IMR-90 (cell line): ENCODE measurements around the gene CKB. TPM values are rescaled to one million over a fixed set of nuclear protein-coding genes. Genes with fewer than 3 reads are reported as not detected.

Source experiments
- ATAC-seq: fragments of 200-7000 bp; cut with Tn5 transposase; 2 replicates; pipeline ENCODE4 v1.9.1; 2020; ENCODE audit warnings: low read depth, mild to moderate bottlenecking, moderate library complexity
- BruUV-seq: library from RNA; stranded (reverse); fragments of 400-500 nt; replicated peaks from 2 replicates; lab custom pipeline; 2021; lab: Mats Ljungman, UMichigan
- CTCF ChIA-PET: fragments of 300-600 bp; formaldehyde crosslinking; extraction: SDS; loops from one replicate; lab custom pipeline; 2021; ENCODE audit warnings: antibody characterized with exemption; lab: Yijun Ruan, JAX
- POLR2A ChIA-PET: fragments of 300-600 bp; sonication (Branson Sonifier 250); formaldehyde crosslinking; loops from one replicate; lab custom pipeline; 2022; ENCODE audit warnings: antibody characterized with exemption; ENCODE audit not compliant: unreplicated experiment; lab: Charles Lee
- DNase-seq: peaks from one replicate; pipeline ENCODE4 v3.0.0; 2013
- H2AFZ ChIP-seq: replicated peaks from 2 replicates; pipeline ENCODE3; 2013; ENCODE audit warnings: low read length, mild to moderate bottlenecking; ENCODE audit not compliant: poor library complexity
- H2AK5ac ChIP-seq: 2 replicates; pipeline ENCODE4 v1.6.1; 2013; ENCODE audit warnings: low read depth, low read length, inconsistent platforms
- H2AK9ac ChIP-seq: replicated peaks from 2 replicates; pipeline ENCODE3; 2013; ENCODE audit warnings: mild to moderate bottlenecking, low read depth, low read length, moderate library complexity; ENCODE audit not compliant: poor library complexity
- H2BK120ac ChIP-seq: 2 replicates; pipeline ENCODE4 v1.6.1; 2013; ENCODE audit warnings: low read depth, low read length, inconsistent platforms
- H2BK15ac ChIP-seq: 3 replicates; pipeline ENCODE4 v1.6.1; 2013; ENCODE audit warnings: low read depth, low read length, inconsistent platforms
- H2BK20ac ChIP-seq: 2 replicates; pipeline ENCODE4 v1.6.1; 2013; ENCODE audit warnings: low read depth, mild to moderate bottlenecking, inconsistent platforms, low read length, moderate library complexity
- H2BK5ac ChIP-seq: 2 replicates; pipeline ENCODE4 v1.6.1; 2013; ENCODE audit warnings: mild to moderate bottlenecking, low read depth, low read length, inconsistent platforms; ENCODE audit not compliant: poor library complexity, severe bottlenecking
- H3K14ac ChIP-seq: replicated peaks from 2 replicates; pipeline ENCODE4 v1.6.1; 2013; ENCODE audit warnings: low read depth, low read length, inconsistent platforms
- H3K18ac ChIP-seq: 2 replicates; pipeline ENCODE4 v1.6.1; 2013; ENCODE audit warnings: low read depth, low read length, control low read depth
- H3K23ac ChIP-seq: 2 replicates; pipeline ENCODE4 v1.6.1; 2013; ENCODE audit warnings: low read depth, low read length, inconsistent platforms
- H3K27ac ChIP-seq: 2 replicates; pipeline ENCODE4 v1.5.1; 2013; ENCODE audit warnings: mild to moderate bottlenecking, control low read depth, low read length; ENCODE audit not compliant: insufficient read depth
- H3K27me3 ChIP-seq: 2 replicates; pipeline ENCODE4 v1.6.1; 2013; ENCODE audit warnings: low read length; ENCODE audit not compliant: control insufficient read depth, insufficient read depth
- H3K36me3 ChIP-seq: 2 replicates; pipeline ENCODE4 v1.6.1; 2013; ENCODE audit warnings: low read length, mixed read lengths; ENCODE audit not compliant: control insufficient read depth, insufficient read depth
- H3K4ac ChIP-seq: 2 replicates; pipeline ENCODE4 v1.6.1; 2013; ENCODE audit warnings: low read depth, low read length, inconsistent platforms
- H3K4me1 ChIP-seq: 2 replicates; pipeline ENCODE4 v1.6.1; 2013; ENCODE audit warnings: low read length, mixed read lengths; ENCODE audit not compliant: control insufficient read depth, insufficient read depth
- H3K4me2 ChIP-seq: 2 replicates; pipeline ENCODE4 v1.6.1; 2013; ENCODE audit warnings: low read depth, mild to moderate bottlenecking, control low read depth, low read length, moderate library complexity
- H3K4me3 ChIP-seq: 2 replicates; pipeline ENCODE4 v1.5.1; 2013; ENCODE audit warnings: low read depth, mild to moderate bottlenecking, control low read depth, low read length, moderate library complexity; ENCODE audit not compliant: insufficient read depth
- H3K56ac ChIP-seq: 2 replicates; pipeline ENCODE4 v1.6.1; 2013; ENCODE audit warnings: low read length, inconsistent platforms; ENCODE audit not compliant: insufficient read depth; ENCODE audit errors: extremely low read depth
- H3K79me1 ChIP-seq, 2 experiments: 2 replicates each; pipeline ENCODE4 v1.6.1; 2013; ENCODE audit warnings: low read length in 2 of 2, inconsistent platforms in 1 of 2, low read depth in 1 of 2
- H3K9ac ChIP-seq: 2 replicates; pipeline ENCODE4 v1.6.1; 2013; ENCODE audit warnings: low read depth, low read length, control low read depth
- H3K9me1 ChIP-seq: 2 replicates; pipeline ENCODE4 v1.6.1; 2013; ENCODE audit warnings: low read length, inconsistent platforms; ENCODE audit not compliant: insufficient read depth
- H3K9me3 ChIP-seq: 2 replicates; pipeline ENCODE4 v1.6.1; 2013; ENCODE audit warnings: low read length; ENCODE audit not compliant: control insufficient read depth, insufficient read depth
- H4K20me1 ChIP-seq: 2 replicates; pipeline ENCODE4 v1.6.1; 2013; ENCODE audit warnings: low read length, inconsistent platforms; ENCODE audit not compliant: insufficient read depth
- H4K5ac ChIP-seq: 2 replicates; pipeline ENCODE4 v1.6.1; 2013; ENCODE audit warnings: mild to moderate bottlenecking, low read depth, low read length, control low read depth
- H4K8ac ChIP-seq, 2 experiments: 2 replicates each; pipeline ENCODE4 v1.6.1; 2013; ENCODE audit warnings: low read depth in 2 of 2, low read length in 2 of 2, control low read depth in 1 of 2, inconsistent platforms in 1 of 2
- H4K91ac ChIP-seq: 2 replicates; pipeline ENCODE4 v1.6.1; 2013; ENCODE audit warnings: low read depth, low read length, inconsistent platforms; ENCODE audit not compliant: insufficient read depth
- MAFK ChIP-seq: IDR thresholded peaks from 2 replicates; pipeline ENCODE4 v1.6.1; 2012; ENCODE audit warnings: low read depth, low read length, improper control_type of control experiment
- WGBS, 2 experiments: methylation state at CpG; one replicate each; pipeline versions ENCODE4 v1.1.5 to v1.1.7; 2013; ENCODE audit warnings: missing lambda C conversion rate in 2 of 2; ENCODE audit not compliant: insufficient read length in 1 of 2; ENCODE audit errors: extremely low coverage in 2 of 2; 5-methylcytosine and 5-hydroxymethylcytosine counted together
- dilution Hi-C: fragments of 300-500 bp; cut with HindIII; formaldehyde crosslinking; loops from one replicate; pipeline ENCODE4 v1.14.3; 2018; ENCODE audit warnings: low sequenced_read_pairs; ENCODE audit not compliant: unreplicated experiment
- in situ Hi-C: fragments of 300-500 bp; cut with MboI; formaldehyde crosslinking; loops from 3 replicates; pipeline ENCODE4 v1.14.3; 2019; ENCODE audit warnings: low sequenced_read_pairs, inconsistent platforms, mixed read lengths
- intact Hi-C: fragments of 100-400 bp; cut with micrococcal nuclease; formaldehyde crosslinking; loops from 2 replicates; pipeline ENCODE4 v1.10.0; 2022
- polyA plus RNA-seq, 3 experiments: library from polyadenylated mRNA; depleted of rRNA; stranded (reverse); fragments of >200 nt; gene quantifications; 2 replicates each; pipeline ENCODE4 v1.2.3, GENCODE V29; 2012; ENCODE audit warnings: low replicate concordance in 1 of 3
- total RNA-seq: library from RNA; depleted of rRNA; stranded (reverse); fragments of >200 nt; gene quantifications from 2 replicates; pipeline ENCODE4 v1.2.3, GENCODE V29; 2012

The CKB gene
- total and polyA plus RNA-seq, 2 of the 4 experiments (the other 2 are of a cell fraction), result 17.7 to 82.6 TPM

DNA sequence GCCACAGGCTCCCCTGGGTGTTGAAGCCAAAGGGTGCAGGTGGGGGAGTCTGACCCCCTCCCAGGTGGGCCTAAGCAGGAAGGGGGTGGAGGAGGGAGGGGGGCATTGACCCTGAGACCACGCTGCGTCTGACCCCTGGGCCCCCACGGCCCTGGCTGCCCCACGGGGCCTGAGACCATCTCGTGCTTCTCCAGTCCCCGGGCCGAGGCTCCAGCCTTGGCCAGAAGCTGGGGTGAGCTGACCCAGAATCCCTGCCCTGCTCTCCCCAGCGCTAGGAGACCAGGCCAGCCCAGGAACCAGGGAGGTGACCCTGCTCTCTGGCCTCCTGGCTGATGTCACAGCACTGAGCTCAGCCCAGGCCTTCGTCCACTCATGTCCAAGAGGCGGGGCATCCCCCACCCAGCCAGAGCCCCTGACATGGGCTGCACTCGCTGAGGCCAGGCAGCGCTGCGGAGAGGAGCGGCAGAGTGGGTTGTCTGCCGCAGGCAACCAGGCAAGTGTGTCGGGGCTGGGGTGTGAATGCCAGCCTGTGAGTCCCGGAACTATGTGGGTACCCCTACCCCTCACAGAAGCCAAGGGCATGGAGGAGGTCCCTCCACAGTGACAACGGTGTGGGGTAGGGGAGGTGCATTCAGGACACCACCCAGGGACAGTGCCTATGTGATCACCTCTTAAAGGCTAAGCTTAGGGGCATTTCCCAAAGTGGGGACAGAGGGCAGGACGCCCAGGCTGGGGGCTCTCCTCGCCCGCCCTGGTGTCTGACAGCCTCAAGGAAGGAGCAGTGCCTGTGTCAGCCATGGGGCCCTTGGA is 12.7 kb upstream of the CKB start:
- Histone ChIP-seq H3K36me3 (peaks cover 12% of the 10 kb centered on the region; the same call in 1 of the 2 replicates), H3K79me1 (peaks cover 0 to 23% of the 10 kb centered on the region in 2 experiments; a peak in 3 of 4 replicates), H3K27me3 (no peaks in the 10 kb centered on the region), H4K91ac (no peak overlapping the region), H3K4me3 (no peak overlapping the region), H3K56ac (no peak overlapping the region), H3K18ac (no peak overlapping the region), H3K4me1 (peaks cover 5% of the 10 kb centered on the region), H2AK5ac (no peak overlapping the region), H4K8ac (no peak overlapping the region), H2BK5ac (no peak overlapping the region), H2BK20ac (no peak overlapping the region), H3K27ac (no peak overlapping the region), H3K9ac (no peak overlapping the region), H2BK15ac (no peak overlapping the region), H2AFZ (no peak overlapping the region), H3K14ac (no peak overlapping the region), H3K23ac (no peak overlapping the region), H3K4me2 (no peak overlapping the region), H2BK120ac (no peak overlapping the region), H4K5ac (no peak overlapping the region), H3K4ac (no peak overlapping the region), H3K9me1 (peaks cover 3% of the 10 kb centered on the region; the same call in 1 of the 2 replicates), H4K20me1 (peaks cover 19% of the 10 kb centered on the region), H3K9me3 (no peaks in the 10 kb centered on the region), H2AK9ac (no peak overlapping the region)
- 81% methylated on average over 8 of the region's 21 CpGs; no CpG with 5 or more reads in 1 of the 2 experiments for WGBS, 2 experiments
- ChIA-PET POLR2A (no interaction called here), CTCF (no interaction called here)
- ATAC-seq, result no peak
- DNase-seq, result no peak
- dilution Hi-C loops, result no loop called here
- in situ Hi-C loops, result no loop called here
- intact Hi-C loops, result no loop called here
- no peak for TF ChIP-seq MAFK
- no TSS peak for BruUV-seq
